GM12891 (cell line): ENCODE measurements around the gene RSAD1.

Experiments used
- DNase-seq: peaks from one replicate; pipeline ENCODE4 v3.0.0; 2011; ENCODE audit warnings: low spot score; ENCODE audit not compliant: insufficient read length
- FAIRE-seq: peaks from 2 replicates; lab custom pipeline; 2011; peaks lifted over from hg19 to GRCh38; lab: Jason Lieb, UNC
- PAX5 ChIP-seq: IDR thresholded peaks from 2 replicates; pipeline ENCODE4 v1.6.1; 2011; ENCODE audit warnings: low read length, moderate library complexity, mild to moderate bottlenecking; ENCODE audit not compliant: insufficient read depth, severe bottlenecking
- POLR2A ChIP-seq: IDR thresholded peaks from 2 replicates; pipeline ENCODE4 v1.6.1; 2011; ENCODE audit warnings: low read depth, low read length, control low read depth
- POLR2AphosphoS5 ChIP-seq: IDR thresholded peaks from 2 replicates; pipeline ENCODE4 v1.6.1; 2011; ENCODE audit warnings: low read depth, low read length, control low read depth
- POU2F2 ChIP-seq: IDR thresholded peaks from 2 replicates; pipeline ENCODE4 v1.6.1; 2011; ENCODE audit warnings: low read depth, mild to moderate bottlenecking, control low read depth, low read length, moderate library complexity
- SPI1 ChIP-seq: IDR thresholded peaks from 2 replicates; pipeline ENCODE4 v1.6.1; 2011; ENCODE audit warnings: low read depth, low read length, control low read depth
- TAF1 ChIP-seq: IDR thresholded peaks from 2 replicates; pipeline ENCODE4 v1.6.1; 2011; ENCODE audit warnings: low read depth, low read length, control low read depth

Gene RSAD1

DNA sequence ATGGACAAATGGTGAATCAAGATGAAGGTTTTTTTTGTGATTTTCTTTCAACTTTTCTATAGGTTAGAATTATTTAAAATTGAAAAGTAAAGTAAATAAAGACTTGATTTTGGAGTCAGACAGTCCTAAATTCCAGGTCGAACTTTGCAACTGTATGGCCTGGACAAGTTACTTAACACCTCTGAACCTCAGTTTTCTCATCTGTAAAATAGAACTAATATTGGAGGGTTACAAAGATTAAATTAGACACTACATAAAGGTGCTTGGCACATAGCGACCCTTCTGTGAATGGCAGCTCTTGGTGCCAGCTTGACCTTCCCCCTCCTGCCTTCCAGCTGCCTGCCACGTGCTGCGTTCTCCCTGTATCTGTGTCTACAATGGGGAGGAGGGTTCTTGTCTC is 3.0 kb downstream of the RSAD1 start:
- FAIRE-seq (no peak), DNase-seq (no peak)
- TF ChIP-seq PAX5 (no peak), POLR2AphosphoS5 (no peak), POU2F2 (no peak), SPI1 (no peak), POLR2A (no peak), TAF1 (no peak)

DNA sequence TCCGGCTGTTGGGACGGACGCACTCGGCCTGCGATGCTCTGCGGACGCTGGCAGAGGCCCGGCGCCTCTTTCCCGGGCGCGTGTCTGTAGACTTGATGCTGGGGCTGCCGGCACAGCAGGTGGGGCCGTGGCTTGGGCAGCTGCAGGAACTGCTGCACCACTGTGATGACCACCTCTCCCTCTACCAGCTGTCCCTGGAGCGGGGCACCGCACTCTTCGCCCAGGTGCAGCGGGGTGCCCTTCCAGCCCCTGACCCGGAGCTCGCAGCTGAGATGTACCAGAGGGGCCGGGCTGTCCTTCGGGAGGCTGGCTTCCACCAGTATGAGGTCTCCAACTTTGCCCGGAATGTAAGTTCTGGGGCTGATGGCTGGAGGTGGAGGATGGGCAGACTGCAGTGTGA is 3.5 kb downstream of the RSAD1 start:
- no peak for DNase-seq
- TF ChIP-seq PAX5 (no peak), POU2F2 (no peak), POLR2AphosphoS5 (no peak), POLR2A (no peak), SPI1 (no peak), TAF1 (no peak)
- no peak for FAIRE-seq

DNA sequence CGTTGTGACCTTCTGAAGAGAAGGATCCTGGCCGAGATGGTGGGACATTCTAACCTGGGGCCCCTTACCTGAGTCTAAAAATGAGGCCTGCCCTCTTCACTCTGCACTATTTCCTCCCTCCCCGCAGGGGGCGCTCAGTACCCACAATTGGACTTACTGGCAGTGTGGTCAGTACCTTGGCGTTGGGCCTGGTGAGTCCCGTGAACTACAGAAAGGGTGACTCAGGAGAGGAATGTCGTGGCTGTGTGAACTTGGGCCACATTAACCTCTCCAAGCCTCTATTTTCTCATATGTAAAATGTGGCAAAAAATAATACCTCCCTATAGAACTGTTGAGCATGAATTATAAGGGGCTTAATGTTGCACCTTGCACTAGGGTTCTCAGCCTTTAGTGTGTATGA is 3.9 kb downstream of the RSAD1 start:
- no peak for TF ChIP-seq POLR2A
- TF ChIP-seq POU2F2 = no peak
- no peak for TF ChIP-seq SPI1
- TF ChIP-seq TAF1 = no peak
- no peak for TF ChIP-seq POLR2AphosphoS5
- FAIRE-seq (peak; percentile 81), DNase-seq (no peak)

DNA sequence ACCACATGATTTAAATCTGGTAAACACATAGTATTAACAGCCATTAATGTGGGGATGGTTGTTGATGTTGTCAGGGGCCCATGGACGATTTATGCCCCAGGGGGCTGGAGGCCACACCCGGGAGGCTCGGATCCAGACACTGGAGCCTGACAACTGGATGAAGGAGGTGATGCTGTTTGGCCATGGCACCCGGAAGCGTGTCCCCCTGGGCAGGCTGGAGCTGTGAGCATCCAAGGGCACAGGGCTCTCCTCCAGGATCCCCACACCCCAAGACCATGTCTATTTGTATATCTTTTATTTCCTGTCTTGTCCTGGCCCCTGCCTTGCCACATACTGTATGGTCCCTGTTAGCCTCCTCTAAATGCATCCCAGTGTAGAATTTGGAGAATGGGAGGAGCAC is 4.6 kb downstream of the RSAD1 start:
- no peak for FAIRE-seq
- TF ChIP-seq POLR2A = no peak
- no peak for TF ChIP-seq PAX5
- TF ChIP-seq POLR2AphosphoS5 = no peak
- TF ChIP-seq POU2F2 = no peak
- TF ChIP-seq SPI1 = no peak
- no peak for TF ChIP-seq TAF1
- DNase-seq = no peak

DNA sequence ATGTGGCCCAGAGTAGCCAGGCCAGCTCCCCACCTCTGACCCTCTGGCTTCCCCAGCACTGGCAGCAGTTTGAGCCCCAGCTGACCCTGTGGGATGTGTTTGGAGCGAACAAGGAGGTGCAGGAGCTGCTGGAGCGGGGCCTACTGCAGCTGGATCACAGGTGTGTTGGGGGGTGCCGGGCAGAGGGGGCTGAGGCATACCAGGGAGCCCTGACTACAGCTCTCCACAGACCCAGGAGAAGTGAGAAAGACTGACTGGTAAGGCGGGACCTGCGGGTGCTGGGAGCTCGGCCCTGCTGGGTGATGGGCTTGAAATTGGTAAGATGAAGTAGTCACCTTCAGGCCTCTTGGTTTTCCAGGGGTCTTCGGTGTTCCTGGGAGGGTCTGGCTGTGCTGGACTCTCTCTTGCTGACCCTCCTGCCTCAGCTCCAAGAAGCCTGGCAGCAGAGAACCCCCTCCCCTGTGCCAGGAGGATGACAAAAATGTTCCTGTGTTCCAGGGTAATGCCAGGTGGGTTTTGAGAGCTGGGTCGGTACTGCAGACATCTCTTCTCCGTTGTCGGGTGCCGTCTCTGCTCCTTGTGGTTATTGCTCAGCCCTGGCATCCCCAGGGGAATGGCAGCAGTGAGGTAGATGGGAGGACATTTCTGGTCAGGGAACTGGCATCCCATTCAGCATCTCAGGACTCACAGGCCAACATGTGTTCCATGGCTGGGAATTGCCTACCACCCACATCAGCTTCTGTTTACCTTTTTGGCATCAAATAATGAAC is 5.9 kb downstream of the RSAD1 start:
- FAIRE-seq (no peak), DNase-seq (no peak)
- no peak for TF ChIP-seq POLR2A
- no peak for TF ChIP-seq TAF1
- no peak for TF ChIP-seq POLR2AphosphoS5
- no peak for TF ChIP-seq POU2F2
- TF ChIP-seq PAX5 = no peak
- TF ChIP-seq SPI1 = no peak

DNA sequence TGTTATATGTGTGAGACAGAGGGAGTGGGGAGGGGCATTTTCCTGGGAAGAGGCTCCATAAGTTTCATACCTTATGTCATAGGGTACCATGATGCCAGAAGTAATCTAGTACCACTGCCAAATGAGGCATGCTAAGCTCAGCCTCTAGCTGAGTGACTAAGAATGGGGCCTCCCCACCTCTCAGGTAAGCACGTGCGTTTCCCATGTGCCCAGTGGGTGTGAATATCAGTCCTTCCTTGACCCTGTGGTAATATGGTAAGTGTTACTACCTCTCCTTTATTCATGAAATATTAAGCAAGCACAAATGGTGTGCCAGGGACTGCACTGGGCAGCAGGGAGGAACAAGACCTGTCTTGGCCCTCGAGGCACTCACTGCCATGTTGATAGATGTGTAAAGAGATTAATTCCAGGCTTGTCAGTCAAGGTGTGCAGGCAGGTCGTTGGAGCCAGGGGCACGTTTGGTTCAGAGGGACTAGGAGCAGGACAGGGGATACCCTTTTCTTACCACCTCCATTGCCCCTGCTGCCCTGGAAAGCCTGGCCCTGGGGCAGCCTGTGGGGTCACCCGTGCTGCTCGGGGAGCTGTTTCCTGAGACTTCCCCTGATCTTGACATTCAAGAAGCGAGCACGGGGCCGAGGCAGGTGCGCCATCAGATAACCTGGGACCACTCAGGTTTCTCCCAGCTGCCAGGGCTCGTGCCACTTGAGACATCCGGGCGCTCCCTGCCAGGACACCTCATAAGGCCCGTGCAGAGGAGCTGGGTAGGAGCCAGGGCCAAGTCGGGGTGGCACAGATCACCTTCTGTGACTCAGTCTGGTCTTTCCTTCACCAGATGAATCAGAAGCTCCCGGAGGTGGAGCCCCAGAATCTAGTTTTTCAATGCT is 8.8 kb downstream of the RSAD1 start:
- TF ChIP-seq POLR2A (no peak), SPI1 (no peak), POLR2AphosphoS5 (no peak), POU2F2 (no peak), PAX5 (no peak)
- DNase-seq (no peak), FAIRE-seq (no peak)

DNA sequence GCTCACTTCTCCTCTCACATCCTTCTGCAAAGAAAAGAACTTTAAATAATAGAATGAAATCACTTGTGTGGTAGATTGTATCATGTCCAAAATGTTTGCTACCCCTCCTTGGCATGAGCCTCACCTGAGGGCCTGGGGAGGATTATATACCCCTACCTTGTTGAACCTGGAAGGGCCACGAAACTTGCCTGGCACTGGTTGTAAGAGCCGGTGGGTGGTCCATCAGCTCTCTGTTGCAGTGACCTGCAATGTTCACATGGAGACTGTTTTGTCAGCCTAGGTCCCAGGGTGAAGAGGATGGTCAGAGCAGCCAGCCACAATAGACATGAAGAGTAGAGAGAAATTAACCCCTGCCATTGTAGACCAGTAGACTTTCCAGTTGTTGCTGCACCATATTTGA is 10.2 kb downstream of the RSAD1 start:
- DNase-seq (no peak), FAIRE-seq (no peak)
- TF ChIP-seq POLR2A (no peak), POU2F2 (no peak), POLR2AphosphoS5 (no peak), PAX5 (no peak), TAF1 (no peak), SPI1 (no peak)

DNA sequence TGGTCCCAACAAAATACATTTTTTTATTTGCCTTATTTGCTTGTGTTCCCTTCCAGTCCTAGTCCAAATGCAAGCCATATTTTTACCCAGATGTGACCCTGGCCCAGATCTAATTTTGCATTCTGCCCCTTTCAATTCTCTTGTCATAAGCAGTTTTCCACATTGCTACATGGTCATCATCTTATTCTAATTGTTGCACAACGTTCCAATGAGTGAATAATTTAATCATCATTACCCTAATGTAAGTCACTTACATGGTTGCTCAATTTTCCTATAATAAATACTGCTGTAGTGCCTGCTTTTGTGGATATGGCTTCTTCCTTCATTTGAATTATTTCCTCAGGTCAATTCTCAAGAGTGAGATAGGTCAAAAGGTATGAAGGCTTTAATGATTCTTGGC is 12.8 kb downstream of the RSAD1 start:
- no peak for FAIRE-seq
- no peak for TF ChIP-seq POU2F2
- no peak for TF ChIP-seq PAX5
- no peak for TF ChIP-seq POLR2AphosphoS5
- TF ChIP-seq POLR2A = no peak
- TF ChIP-seq SPI1 = no peak
- no peak for TF ChIP-seq TAF1
- DNase-seq = no peak

DNA sequence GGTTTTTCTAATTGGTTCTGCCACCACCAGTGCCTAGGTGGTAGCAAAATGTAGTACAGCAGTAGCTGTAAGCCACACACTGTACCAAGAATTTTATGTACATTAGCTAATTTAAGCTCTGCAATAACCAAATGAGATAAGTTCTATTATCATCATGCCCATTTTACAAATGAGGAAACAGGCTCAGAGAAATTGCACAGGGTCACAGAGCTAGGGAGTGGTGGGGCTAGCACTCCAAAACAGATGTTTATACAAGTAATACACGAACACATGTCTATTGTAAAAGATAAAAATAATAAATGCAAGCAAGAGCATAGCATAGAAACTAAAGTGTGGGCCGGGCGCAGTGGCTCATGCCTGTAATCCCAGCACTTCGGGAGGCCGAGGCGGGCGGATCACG is 13.6 kb downstream of the RSAD1 start:
- DNase-seq = no peak
- FAIRE-seq = no peak
- no peak for TF ChIP-seq POLR2A
- no peak for TF ChIP-seq PAX5
- no peak for TF ChIP-seq POLR2AphosphoS5
- no peak for TF ChIP-seq SPI1
- TF ChIP-seq POU2F2 = no peak
- TF ChIP-seq TAF1 = no peak

DNA sequence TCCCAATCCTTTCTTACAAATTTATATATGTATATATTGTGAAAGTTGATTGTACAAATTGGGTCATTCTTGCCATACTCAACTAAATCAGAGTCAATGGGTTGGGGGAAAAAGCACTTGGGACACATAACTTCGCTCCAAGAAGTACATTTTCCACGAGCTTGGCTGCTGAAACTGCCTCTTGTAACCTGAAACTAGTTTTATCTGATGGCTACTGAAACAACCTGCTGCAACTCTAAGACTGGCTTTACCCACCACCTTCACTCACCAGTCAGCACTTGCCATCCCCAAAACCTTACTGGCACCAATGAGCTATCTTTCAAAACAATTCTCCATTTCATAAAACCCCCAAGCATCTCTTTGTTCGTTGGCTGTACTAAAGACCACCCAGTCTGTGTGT is 15.1 kb downstream of the RSAD1 start:
- DNase-seq = no peak
- FAIRE-seq = no peak
- TF ChIP-seq TAF1 (no peak), POU2F2 (no peak), SPI1 (no peak), PAX5 (no peak)

DNA sequence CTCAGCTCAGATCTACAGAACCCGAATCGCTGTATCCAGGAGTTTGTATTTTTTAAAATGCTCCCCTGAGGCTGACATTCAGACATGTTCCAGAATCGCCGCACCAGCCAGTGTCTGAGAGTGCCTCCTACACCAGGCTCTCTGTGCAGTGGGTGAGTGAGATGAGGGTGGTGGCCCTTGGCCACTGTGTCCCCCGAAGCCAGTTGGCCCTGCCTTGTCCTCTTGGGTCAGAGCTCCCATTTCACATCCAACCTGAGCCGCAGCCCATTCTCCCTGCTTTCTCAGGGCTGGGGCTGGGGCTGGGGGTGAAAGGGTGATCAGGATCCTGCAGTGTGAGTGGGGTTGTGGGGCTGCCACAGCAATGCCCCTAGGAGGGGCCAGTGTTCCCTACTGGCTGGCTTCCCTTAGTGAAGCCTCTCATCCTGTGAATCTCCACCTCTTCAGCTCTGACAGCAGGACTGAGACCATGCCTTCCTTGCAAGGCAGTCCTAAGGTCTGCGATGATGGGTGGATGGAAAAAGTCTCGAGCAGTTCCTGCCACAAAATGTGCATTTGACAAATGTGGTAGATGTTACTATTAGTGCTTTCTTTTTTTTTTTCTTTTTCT is 16.7 kb downstream of the RSAD1 start:
- TF ChIP-seq POLR2AphosphoS5 = no peak
- TF ChIP-seq POLR2A = no peak
- TF ChIP-seq SPI1 = no peak
- TF ChIP-seq TAF1 = no peak
- TF ChIP-seq POU2F2 = no peak
- TF ChIP-seq PAX5 = no peak
- no peak for FAIRE-seq
- DNase-seq = no peak
